T47D (cell line): ENCODE results near the gene FNDC3B.

Experiments used
- DNase-seq, 2 experiments: peaks; one replicate each; pipeline versions ENCODE4 v3.0.0 to v3.0.0-alpha.2; 2011 to 2012; ENCODE audit warnings: low read depth in 1 of 2, low spot score in 1 of 2
- JUND ChIP-seq: IDR thresholded peaks from 2 replicates; pipeline ENCODE4 v1.6.1; 2012; ENCODE audit warnings: low read depth
- in situ Hi-C: cut with HindIII; loops from 2 replicates; pipeline ENCODE4 v1.10.0; 2016; ENCODE audit warnings: low sequenced_read_pairs, low pct_unique_long_range_greater_than_20kb

The FNDC3B gene

GRCh38 chr3:172224560-172225214, 185.3 kb downstream of the FNDC3B start:
- no peak for TF ChIP-seq JUND
- in situ Hi-C loops = no loop called here
- no peak for DNase-seq

- in situ Hi-C loops = no loop called here
- no peak for TF ChIP-seq JUND
- no peak for DNase-seq
These were observed 185.9 kb downstream of the FNDC3B start for GRCh38 chr3:172225215-172225707.

- no peak for TF ChIP-seq JUND
- DNase-seq = no peak
- in situ Hi-C loops = no loop called here
These were observed 187.5 kb downstream of the FNDC3B start for GRCh38 chr3:172226831-172227230.

- in situ Hi-C loops = no loop called here
- TF ChIP-seq JUND = no peak
- no peak for DNase-seq
These were observed 188.1 kb downstream of the FNDC3B start for GRCh38 chr3:172227340-172228035.

GRCh38 chr3:172228036-172228415, 188.6 kb downstream of the FNDC3B start:
- no peak for TF ChIP-seq JUND
- DNase-seq = no peak
- in situ Hi-C loops = no loop called here

GRCh38 chr3:172229462-172229861, 190.1 kb downstream of the FNDC3B start:
- no peak for TF ChIP-seq JUND
- no peak for DNase-seq
- in situ Hi-C loops = no loop called here

- in situ Hi-C loops = no loop called here
- DNase-seq = no peak
These were observed 192.0 kb downstream of the FNDC3B start for GRCh38 chr3:172231318-172231901.

GRCh38 chr3:172232579-172233212, 193.3 kb downstream of the FNDC3B start:
- DNase-seq = no peak
- TF ChIP-seq JUND = no peak
- in situ Hi-C loops = no loop called here

More at GRCh38 chr3:172231318-172231901, 192.0 kb downstream of the FNDC3B start:
- no peak for TF ChIP-seq JUND

GRCh38 chr3:172233474-172234277, 194.3 kb downstream of the FNDC3B start:
- DNase-seq = no peak
- in situ Hi-C loops = no loop called here
- no peak for TF ChIP-seq JUND

- no peak for DNase-seq
- in situ Hi-C loops = no loop called here
- TF ChIP-seq JUND = no peak
These were observed 196.3 kb downstream of the FNDC3B start for GRCh38 chr3:172235698-172236097.

GRCh38 chr3:172236771-172237742, 197.7 kb downstream of the FNDC3B start:
- in situ Hi-C loops = no loop called here
- no peak for TF ChIP-seq JUND
- no peak for DNase-seq

GRCh38 chr3:172238188-172238587, 198.8 kb downstream of the FNDC3B start:
- in situ Hi-C loops = no loop called here
- DNase-seq = no peak
- no peak for TF ChIP-seq JUND
